Measurements from ENCODE around the gene RPS4Y1. TPM values are rescaled to one million over a fixed set of nuclear protein-coding genes. Genes with fewer than 3 reads are reported as not detected.
A peak's percentile ranks its signal among the peaks of the same experiment; 100 is the strongest.

The RPS4Y1 gene
- total and polyA plus RNA-seq, 8 donors: 0.35 to 265 (median 90.8) TPM; not detected in 4

- intact Hi-C loops (cut with DNase I): no loop called here
- TF ChIP-seq CTCF (IDR thresholded peaks at IDR 0.05): no peak
- 31% methylated on average over 5 of the region's 5 CpGs; no CpG with 5 or more reads in 1 of the 2 donors for WGBS, 2 donors
- ATAC-seq (no peak), DNase-seq (peak in 1 of 6 donors; percentile 19), FAIRE-seq (no peak)
- H3K27me3 ChIP-seq: no peaks in the 10 kb centered on the region
- H3K4me3 ChIP-seq: no peak overlapping the region
- no peaks in the 10 kb centered on the region for H3K4me1 ChIP-seq
- H3K9me3 ChIP-seq: no peaks in the 10 kb centered on the region
- no peaks in the 10 kb centered on the region for H3K36me3 ChIP-seq
- no peak overlapping the region for H3K27ac ChIP-seq
These were observed 46.0 kb downstream of the RPS4Y1 start for GRCh38 chrY:2887386-2887785.

GRCh38 chrY:2887955-2888354, 46.6 kb downstream of the RPS4Y1 start:
- intact Hi-C loops (cut with DNase I): no loop called here
- DNase-seq (no peak), FAIRE-seq (no peak), ATAC-seq (no peak)
- H3K9me3 ChIP-seq: no peaks in the 10 kb centered on the region
- H3K36me3 ChIP-seq: no peaks in the 10 kb centered on the region
- no peaks in the 10 kb centered on the region for H3K27me3 ChIP-seq
- no peak overlapping the region for H3K4me3 ChIP-seq
- no peak for TF ChIP-seq CTCF (IDR thresholded peaks at IDR 0.05)
- 85% methylated on average over 3 of the region's 3 CpGs; no CpG with 5 or more reads in 1 of the 2 donors for WGBS, 2 donors
- no peak overlapping the region for H3K27ac ChIP-seq
- H3K4me1 ChIP-seq: no peaks in the 10 kb centered on the region

GRCh38 chrY:2893471-2893870, 52.1 kb downstream of the RPS4Y1 start:
- DNase-seq (no peak), FAIRE-seq (no peak), ATAC-seq (no peak)
- H3K36me3 ChIP-seq: no peaks in the 10 kb centered on the region
- TF ChIP-seq CTCF (IDR thresholded peaks at IDR 0.05): no peak
- H3K27ac ChIP-seq: no peak overlapping the region
- WGBS, 2 donors: 95% methylated on average over 1 of the region's 1 CpG; no CpG with 5 or more reads in 1 of the 2 donors
- no peak overlapping the region for H3K4me3 ChIP-seq
- H3K27me3 ChIP-seq: no peaks in the 10 kb centered on the region
- intact Hi-C loops (cut with DNase I): no loop called here
- H3K4me1 ChIP-seq: no peaks in the 10 kb centered on the region
- H3K9me3 ChIP-seq: no peaks in the 10 kb centered on the region

GRCh38 chrY:2896050-2896449, 54.6 kb downstream of the RPS4Y1 start:
- ATAC-seq (no peak), FAIRE-seq (no peak), DNase-seq (no peak)
- no peaks in the 10 kb centered on the region for H3K9me3 ChIP-seq
- WGBS, 2 donors: 94% methylated on average over 2 of the region's 2 CpGs; no CpG with 5 or more reads in 1 of the 2 donors
- H3K4me3 ChIP-seq: no peak overlapping the region
- H3K27me3 ChIP-seq: no peaks in the 10 kb centered on the region
- no peak for TF ChIP-seq CTCF (IDR thresholded peaks at IDR 0.05)
- H3K27ac ChIP-seq: no peak overlapping the region
- H3K36me3 ChIP-seq: no peaks in the 10 kb centered on the region
- H3K4me1 ChIP-seq: no peaks in the 10 kb centered on the region
- intact Hi-C loops (cut with DNase I): no loop called here

- Histone ChIP-seq H3K27ac (no peak overlapping the region), H3K4me1 (no peaks in the 10 kb centered on the region), H3K27me3 (no peaks in the 10 kb centered on the region), H3K9me3 (no peaks in the 10 kb centered on the region), H3K4me3 (no peak overlapping the region), H3K36me3 (no peaks in the 10 kb centered on the region)
- no peak for DNase-seq
- no peak for FAIRE-seq
- WGBS, 2 donors: 39% methylated on average over 1 of the region's 1 CpG; no CpG with 5 or more reads in 1 of the 2 donors
- no peak for TF ChIP-seq CTCF (IDR thresholded peaks at IDR 0.05)
- intact Hi-C loops (cut with DNase I): no loop called here
- ATAC-seq: no peak
These were observed 66.0 kb downstream of the RPS4Y1 start for GRCh38 chrY:2907356-2907755.
